GM18873 (cell line): ENCODE data around the gene MRNIP.

Experiments
- ATAC-seq: cut with Tn5 transposase; IDR thresholded peaks from one replicate; pipeline ENCODE4 v1.9.1; 2021; ENCODE audit warnings: mild to moderate bottlenecking, moderate library complexity, moderate number of reproducible peaks; ENCODE audit not compliant: unreplicated experiment, low FRiP score

MRNIP gene

GRCh38 chr5:179858586-179859427, at the start of gene MRNIP:
TSS of gene MRNIP (minus strand) at chr5:179858817. CDS start at chr5:179858796, 21 bp downstream.
- peak; percentile 94 for ATAC-seq

- no peak for ATAC-seq
Measured at GRCh38 chr5:179907556-179908324, 49.1 kb upstream of the MRNIP start, which contains the start of gene TBC1D9B. TSS of gene TBC1D9B (minus strand) at chr5:179907897. CDS start at chr5:179907821, 76 bp downstream.

GRCh38 chr5:179906795-179907555, 48.4 kb upstream of the MRNIP start:
- ATAC-seq: no peak

- no peak for ATAC-seq
Measured at GRCh38 chr5:179906294-179906794, 47.7 kb upstream of the MRNIP start.

GRCh38 chr5:179905161-179905560, 46.5 kb upstream of the MRNIP start:
- no peak for ATAC-seq

- no peak for ATAC-seq
Measured at GRCh38 chr5:179904463-179905160, 46.0 kb upstream of the MRNIP start.

- no peak for ATAC-seq
Measured at GRCh38 chr5:179902763-179903158, 44.1 kb upstream of the MRNIP start.

- no peak for ATAC-seq
Measured at GRCh38 chr5:179901915-179902762, 43.5 kb upstream of the MRNIP start.

GRCh38 chr5:179901462-179901861, 42.8 kb upstream of the MRNIP start:
- no peak for ATAC-seq

- ATAC-seq: no peak
Measured at GRCh38 chr5:179900711-179901110, 42.1 kb upstream of the MRNIP start.

- no peak for ATAC-seq
Measured at GRCh38 chr5:179900206-179900605, 41.6 kb upstream of the MRNIP start.

- ATAC-seq: no peak
Measured at GRCh38 chr5:179895861-179896260, 37.2 kb upstream of the MRNIP start.

- ATAC-seq: no peak
Measured at GRCh38 chr5:179893958-179894895, 35.6 kb upstream of the MRNIP start.

GRCh38 chr5:179893076-179893957, 34.7 kb upstream of the MRNIP start:
- ATAC-seq: no peak

- no peak for ATAC-seq
Measured at GRCh38 chr5:179892255-179892654, 33.6 kb upstream of the MRNIP start.

- ATAC-seq: no peak
Measured at GRCh38 chr5:179890751-179891682, 32.4 kb upstream of the MRNIP start.
